ENCODE data around the gene WASHC3. TPM values are rescaled to one million over a fixed set of nuclear protein-coding genes. Genes with fewer than 3 reads are reported as not detected.
A peak's percentile ranks its signal among the peaks of the same experiment; 100 is the strongest.

The WASHC3 gene
- total and polyA plus RNA-seq, 2 experiments from 2014 or later, result 59.8 to 66.8 TPM

DNA sequence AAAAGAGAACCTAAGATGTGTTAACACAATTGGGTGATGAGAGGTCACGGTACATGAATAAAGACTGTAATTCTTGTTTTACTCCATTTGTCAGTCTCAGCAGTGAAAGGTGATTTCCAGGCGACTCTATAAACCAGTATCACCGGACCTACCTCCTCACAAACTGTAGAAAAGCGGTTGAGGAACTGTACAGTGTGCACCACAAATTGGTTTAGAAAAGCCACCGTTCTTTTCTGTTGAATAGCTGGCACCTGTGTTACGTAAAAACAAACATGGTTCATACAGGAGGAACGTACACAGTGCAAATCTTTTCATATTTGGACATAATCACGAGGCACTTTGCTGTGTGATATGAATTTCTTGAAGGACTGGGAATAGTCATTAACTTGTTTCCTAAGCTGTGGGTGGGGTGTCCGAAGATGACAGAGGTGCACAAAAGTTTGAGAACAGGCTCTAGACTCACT lies 663 bp downstream of the WASHC3 start:
- H3K9me2 ChIP-seq (replicated peaks; ENCODE audit: insufficient read depth), result no peaks in the 10 kb centered on the region
- no peak for TF ChIP-seq EZH2phosphoT487 (IDR thresholded peaks at IDR 0.05; ENCODE audit: low read depth, severe bottlenecking, unreplicated experiment)
- no peak for TF ChIP-seq EZH2 (IDR thresholded peaks at IDR 0.05; ENCODE audit: borderline replicate concordance)
- 37% methylated on average over 9 of the region's 9 CpGs for WGBS (ENCODE audit: low lambda C conversion rate, missing lambda C conversion rate)
- DNase-seq (ENCODE audit: low spot score), result peak; percentile 24
- H3K27ac ChIP-seq, result peak overlapping the region; percentile 78
- peak overlapping the region; percentile 83 for H3K4me2 ChIP-seq
- H3K27me3 ChIP-seq, result no peaks in the 10 kb centered on the region
- H3K4me1 ChIP-seq (ENCODE audit: insufficient read depth), result no peaks in the 10 kb centered on the region
- H3K36me3 ChIP-seq (replicated peaks; ENCODE audit: insufficient read depth, low read depth), result no peaks in the 10 kb centered on the region
- no peaks in the 10 kb centered on the region for H3K9me3 ChIP-seq (ENCODE audit: low read depth)
- H2AFZ ChIP-seq, result peak overlapping the region; percentile 64
- H3K4me3 ChIP-seq, result peak overlapping the region; percentile 55
- peaks cover 4% of the 10 kb centered on the region for H3K79me2 ChIP-seq
- no peaks in the 10 kb centered on the region for H4K20me1 ChIP-seq (ENCODE audit: insufficient read depth, poor library complexity, severe bottlenecking)

DNA sequence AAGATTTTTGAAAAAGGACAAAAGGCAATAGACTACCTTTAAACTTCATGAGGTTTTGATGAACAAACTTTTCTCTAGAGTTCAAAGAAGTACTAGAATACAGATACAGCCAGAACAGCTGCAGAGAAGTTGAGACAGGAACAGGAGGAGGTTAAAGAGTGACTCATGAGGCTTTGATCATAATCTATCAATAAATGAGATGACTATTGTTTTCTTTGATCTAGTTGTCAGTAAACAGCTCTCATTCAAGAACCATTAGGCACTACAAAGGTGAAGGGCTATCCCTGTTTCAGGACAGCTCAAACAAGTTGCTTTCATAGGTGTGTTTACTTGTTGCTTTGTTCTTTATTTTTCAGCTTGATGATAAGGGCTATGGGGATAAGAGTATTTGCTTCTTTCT lies 2.4 kb downstream of the WASHC3 start:
- H3K27ac ChIP-seq, result no peak overlapping the region
- H3K79me2 ChIP-seq, result peaks cover 4% of the 10 kb centered on the region
- no peaks in the 10 kb centered on the region for H3K9me3 ChIP-seq (ENCODE audit: low read depth)
- TF ChIP-seq EZH2phosphoT487 (IDR thresholded peaks at IDR 0.05; ENCODE audit: low read depth, severe bottlenecking, unreplicated experiment) (no peak), EZH2 (IDR thresholded peaks at IDR 0.05; ENCODE audit: borderline replicate concordance) (no peak)
- TF ChIP-seq, protein P1, sequence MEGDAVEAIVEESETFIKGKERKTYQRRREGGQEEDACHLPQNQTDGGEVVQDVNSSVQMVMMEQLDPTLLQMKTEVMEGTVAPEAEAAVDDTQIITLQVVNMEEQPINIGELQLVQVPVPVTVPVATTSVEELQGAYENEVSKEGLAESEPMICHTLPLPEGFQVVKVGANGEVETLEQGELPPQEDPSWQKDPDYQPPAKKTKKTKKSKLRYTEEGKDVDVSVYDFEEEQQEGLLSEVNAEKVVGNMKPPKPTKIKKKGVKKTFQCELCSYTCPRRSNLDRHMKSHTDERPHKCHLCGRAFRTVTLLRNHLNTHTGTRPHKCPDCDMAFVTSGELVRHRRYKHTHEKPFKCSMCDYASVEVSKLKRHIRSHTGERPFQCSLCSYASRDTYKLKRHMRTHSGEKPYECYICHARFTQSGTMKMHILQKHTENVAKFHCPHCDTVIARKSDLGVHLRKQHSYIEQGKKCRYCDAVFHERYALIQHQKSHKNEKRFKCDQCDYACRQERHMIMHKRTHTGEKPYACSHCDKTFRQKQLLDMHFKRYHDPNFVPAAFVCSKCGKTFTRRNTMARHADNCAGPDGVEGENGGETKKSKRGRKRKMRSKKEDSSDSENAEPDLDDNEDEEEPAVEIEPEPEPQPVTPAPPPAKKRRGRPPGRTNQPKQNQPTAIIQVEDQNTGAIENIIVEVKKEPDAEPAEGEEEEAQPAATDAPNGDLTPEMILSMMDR (IDR thresholded peaks at IDR 0.05; ENCODE audit: poor library complexity), result no peak
- H3K36me3 ChIP-seq (replicated peaks; ENCODE audit: insufficient read depth, low read depth), result no peaks in the 10 kb centered on the region
- no peaks in the 10 kb centered on the region for H3K4me1 ChIP-seq (ENCODE audit: insufficient read depth)
- no peaks in the 10 kb centered on the region for H4K20me1 ChIP-seq (ENCODE audit: insufficient read depth, poor library complexity, severe bottlenecking)
- no peak for DNase-seq (ENCODE audit: low spot score)
- H3K27me3 ChIP-seq, result no peaks in the 10 kb centered on the region
- H3K9me2 ChIP-seq (replicated peaks; ENCODE audit: insufficient read depth), result no peaks in the 10 kb centered on the region
- H3K4me2 ChIP-seq, result no peak overlapping the region
- H2AFZ ChIP-seq, result no peak overlapping the region
- H3K4me3 ChIP-seq, result no peak overlapping the region

DNA sequence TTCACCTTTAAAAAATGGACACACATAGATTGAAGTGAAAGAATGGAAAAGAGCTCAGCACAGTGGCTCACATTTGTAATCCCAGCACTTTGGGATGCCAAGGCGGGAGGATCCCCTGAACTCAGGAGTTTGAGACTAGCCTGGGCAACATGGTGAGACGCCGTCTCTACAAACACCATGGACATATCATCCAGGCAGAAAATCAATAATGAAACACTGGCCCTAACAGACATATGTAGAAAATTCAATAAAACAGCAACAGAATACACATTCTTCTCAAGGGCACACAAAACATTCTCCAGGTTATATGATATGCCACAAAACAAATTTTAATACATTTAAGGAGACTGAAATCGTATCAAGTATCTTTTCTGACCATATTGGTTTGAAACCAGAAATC lies 7.4 kb downstream of the WASHC3 start:
- DNase-seq (ENCODE audit: low spot score), result no peak
- no peaks in the 10 kb centered on the region for H3K9me2 ChIP-seq (replicated peaks; ENCODE audit: insufficient read depth)
- 95% methylated on average over 4 of the region's 4 CpGs for WGBS (ENCODE audit: low lambda C conversion rate, missing lambda C conversion rate)
- H3K27me3 ChIP-seq, result no peaks in the 10 kb centered on the region
- TF ChIP-seq, protein P1 (IDR thresholded peaks at IDR 0.05; ENCODE audit: poor library complexity), result no peak
- TF ChIP-seq EZH2 (IDR thresholded peaks at IDR 0.05; ENCODE audit: borderline replicate concordance), result no peak
- no peaks in the 10 kb centered on the region for H3K4me1 ChIP-seq (ENCODE audit: insufficient read depth)
- H4K20me1 ChIP-seq (ENCODE audit: insufficient read depth, poor library complexity, severe bottlenecking), result no peaks in the 10 kb centered on the region
- H3K4me3 ChIP-seq, result no peak overlapping the region
- no peaks in the 10 kb centered on the region for H3K79me2 ChIP-seq
- H3K27ac ChIP-seq, result no peak overlapping the region
- no peak overlapping the region for H3K4me2 ChIP-seq
- H3K36me3 ChIP-seq (replicated peaks; ENCODE audit: insufficient read depth, low read depth), result no peaks in the 10 kb centered on the region
- H3K9me3 ChIP-seq (ENCODE audit: low read depth), result no peaks in the 10 kb centered on the region
- H2AFZ ChIP-seq, result no peak overlapping the region

DNA sequence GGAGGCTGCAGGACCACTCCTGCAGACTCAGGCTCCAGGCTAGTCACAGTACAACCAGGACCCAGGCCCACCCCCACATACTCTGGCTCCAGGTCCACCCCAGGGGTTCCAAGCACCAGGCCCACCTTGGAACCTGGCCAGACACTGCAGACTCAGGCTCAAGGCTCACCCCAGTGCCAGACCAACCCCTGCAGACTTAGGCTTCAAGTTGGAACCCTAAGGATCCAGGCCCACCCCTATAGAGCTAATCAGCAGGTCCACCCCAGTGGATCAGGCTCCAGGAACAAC lies 8.8 kb downstream of the WASHC3 start:
- no peaks in the 10 kb centered on the region for H3K9me2 ChIP-seq (replicated peaks; ENCODE audit: insufficient read depth)
- no peak overlapping the region for H3K4me2 ChIP-seq
- H3K27ac ChIP-seq, result no peak overlapping the region
- TF ChIP-seq EZH2 (IDR thresholded peaks at IDR 0.05; ENCODE audit: borderline replicate concordance) (no peak), EZH2phosphoT487 (IDR thresholded peaks at IDR 0.05; ENCODE audit: low read depth, severe bottlenecking, unreplicated experiment) (no peak)
- TF ChIP-seq, protein P1 (IDR thresholded peaks at IDR 0.05; ENCODE audit: poor library complexity), result no peak
- H2AFZ ChIP-seq, result no peak overlapping the region
- no peaks in the 10 kb centered on the region for H3K27me3 ChIP-seq
- H3K4me3 ChIP-seq, result no peak overlapping the region
- no peaks in the 10 kb centered on the region for H4K20me1 ChIP-seq (ENCODE audit: insufficient read depth, poor library complexity, severe bottlenecking)
- H3K4me1 ChIP-seq (ENCODE audit: insufficient read depth), result no peaks in the 10 kb centered on the region
- no peaks in the 10 kb centered on the region for H3K9me3 ChIP-seq (ENCODE audit: low read depth)
- H3K36me3 ChIP-seq (replicated peaks; ENCODE audit: insufficient read depth, low read depth), result no peaks in the 10 kb centered on the region
- no peak for DNase-seq (ENCODE audit: low spot score)
- H3K79me2 ChIP-seq, result no peaks in the 10 kb centered on the region

Measured in hepatocyte (in vitro differentiated cells).